ENCODE results near the gene KIF24. TPM values are rescaled to one million over a fixed set of nuclear protein-coding genes. Genes with fewer than 3 reads are reported as not detected.

Gene KIF24
- polyA plus RNA-seq, 12 donors, result 7.7 to 35.6 (median 14.0) TPM; not detected in 1

Other genes with a start within 250 kb of the KIF24 start
- gene DCAF12, start 202.6 kb downstream of the KIF24 start, polyA plus RNA-seq (ENCODE audit: insufficient read length in 12 of 12), result 10 to 100 TPM in 11 of 12 donors, not detected in 1; 28.9 to 54.3 (median 39.5) TPM
- gene UBAP1, start 150.2 kb downstream of the KIF24 start, polyA plus RNA-seq (ENCODE audit: insufficient read length in 12 of 12), result 10 to 100 TPM in 11 of 12 donors, not detected in 1; 32.0 to 46.5 (median 39.3) TPM
- 10 to 100 TPM in 11 of 12 donors, not detected in 1; 18.8 to 31.7 (median 26.0) TPM for gene NUDT2, start 301 bp upstream of the KIF24 start, polyA plus RNA-seq (ENCODE audit: insufficient read length in 12 of 12)
- gene MYORG, start 47.6 kb upstream of the KIF24 start, polyA plus RNA-seq (ENCODE audit: insufficient read length in 12 of 12), result 10 to 100 TPM in 10 of 12 donors, 1 to 10 TPM in 1, not detected in 1; 8.2 to 21.5 (median 18.4) TPM
- gene FAM219A, start 129.3 kb upstream of the KIF24 start, polyA plus RNA-seq (ENCODE audit: insufficient read length in 12 of 12), result 10 to 100 TPM in 11 of 12 donors, not detected in 1; 10.3 to 16.4 (median 12.0) TPM
- gene DNAI1, start 129.5 kb upstream of the KIF24 start, polyA plus RNA-seq (ENCODE audit: insufficient read length in 12 of 12), result under 1 TPM in 2 of 12 donors, not detected in 10; 0.25 to 0.28 TPM
- gene ENHO, start 193.7 kb upstream of the KIF24 start, polyA plus RNA-seq (ENCODE audit: insufficient read length in 12 of 12), result 1 to 10 TPM in 10 of 12 donors, not detected in 2; 2.0 to 7.2 (median 3.3) TPM